D721Med (cell line): Measurements from ENCODE around the gene HIRA.

Experiments
- DNase-seq: peaks from one replicate; pipeline ENCODE4 v3.0.0; 2011; ENCODE audit warnings: low spot score; ENCODE audit not compliant: insufficient read length
- FAIRE-seq: peaks from 2 replicates; lab custom pipeline; 2011; peaks lifted over from hg19 to GRCh38; lab: Jason Lieb, UNC
- CTCF ChIP-seq: IDR thresholded peaks from 2 replicates; pipeline ENCODE4 v1.5.1; 2012; ENCODE audit warnings: mild to moderate bottlenecking, control low read depth; ENCODE audit not compliant: insufficient read depth; ENCODE audit errors: missing control alignments

The HIRA gene

GRCh38 chr22:19406281-19406811 is 25.2 kb downstream of the HIRA start:
- no peak for FAIRE-seq
- no peak for TF ChIP-seq CTCF
- DNase-seq: no peak

- FAIRE-seq: no peak
- TF ChIP-seq CTCF: no peak
- no peak for DNase-seq
These were observed 25.9 kb downstream of the HIRA start for GRCh38 chr22:19405652-19406051.

GRCh38 chr22:19405133-19405532 is 26.4 kb downstream of the HIRA start:
- FAIRE-seq: no peak
- TF ChIP-seq CTCF: no peak
- DNase-seq: no peak

GRCh38 chr22:19404676-19405075 is 26.9 kb downstream of the HIRA start:
- no peak for TF ChIP-seq CTCF
- no peak for DNase-seq

GRCh38 chr22:19402642-19403191 is 28.8 kb downstream of the HIRA start:
- TF ChIP-seq CTCF: no peak
- DNase-seq: no peak
- no peak for FAIRE-seq

More at GRCh38 chr22:19404676-19405075, 26.9 kb downstream of the HIRA start:
- FAIRE-seq: no peak

GRCh38 chr22:19401483-19401882 is 30.1 kb downstream of the HIRA start:
- FAIRE-seq (no peak), DNase-seq (no peak)
- TF ChIP-seq CTCF: no peak

- FAIRE-seq (no peak), DNase-seq (no peak)
- no peak for TF ChIP-seq CTCF
These were observed 30.7 kb downstream of the HIRA start for GRCh38 chr22:19400881-19401280.
